ENCODE results near the gene PHF2.

Gene PHF2

DNA sequence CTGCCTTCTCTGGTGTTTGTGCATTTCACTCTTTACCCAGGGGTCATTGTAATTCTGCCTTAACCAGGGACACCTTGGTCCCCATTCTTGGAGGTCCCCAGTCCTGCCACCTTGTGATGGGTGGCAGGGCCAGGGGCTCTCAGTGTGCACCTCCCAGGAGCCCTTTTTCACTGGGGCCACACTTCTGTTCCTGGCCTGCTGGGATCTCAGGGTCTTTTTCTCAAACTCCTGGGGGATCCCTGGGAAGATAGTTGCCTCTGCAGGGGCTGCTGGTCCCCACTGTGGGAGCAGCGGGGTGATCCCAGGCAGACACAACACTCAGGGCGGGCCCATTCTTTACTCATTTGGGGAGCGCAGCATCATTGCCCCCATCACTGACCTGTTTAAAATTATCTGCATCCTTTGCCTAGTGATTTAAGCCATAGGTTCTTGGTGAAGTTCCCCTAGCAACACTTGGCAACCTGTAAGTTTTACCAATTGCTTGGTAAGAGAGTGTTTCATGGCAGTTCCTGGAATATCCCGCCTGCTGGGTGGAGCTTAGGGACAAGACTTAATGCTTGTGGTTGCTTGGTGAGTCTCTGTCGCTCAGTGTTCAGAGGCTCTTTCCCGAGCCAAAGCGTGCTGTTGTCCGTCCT lies 15.7 kb downstream of the PHF2 start:
- H3K27me3 ChIP-seq (ENCODE audit: low read depth, low read length), result no peaks in the 10 kb centered on the region
- no peak overlapping the region for H3K4me2 ChIP-seq (ENCODE audit: low read length)
- no peak overlapping the region for H3K4me3 ChIP-seq (ENCODE audit: low read length)
- peaks cover 46% of the 10 kb centered on the region for H3K79me2 ChIP-seq (ENCODE audit: low read length)
- no peak overlapping the region for H3K27ac ChIP-seq (ENCODE audit: low read length)
- H3K9ac ChIP-seq (ENCODE audit: low read length), result no peak overlapping the region
- H3K4me1 ChIP-seq (ENCODE audit: low read length), result no peaks in the 10 kb centered on the region
- H4K20me1 ChIP-seq (ENCODE audit: insufficient read depth, low read length), result peaks cover 66% of the 10 kb centered on the region
- TF ChIP-seq EZH2phosphoT487 (IDR thresholded peaks at IDR 0.05; ENCODE audit: low read depth), result no peak
- TF ChIP-seq, protein P1, sequence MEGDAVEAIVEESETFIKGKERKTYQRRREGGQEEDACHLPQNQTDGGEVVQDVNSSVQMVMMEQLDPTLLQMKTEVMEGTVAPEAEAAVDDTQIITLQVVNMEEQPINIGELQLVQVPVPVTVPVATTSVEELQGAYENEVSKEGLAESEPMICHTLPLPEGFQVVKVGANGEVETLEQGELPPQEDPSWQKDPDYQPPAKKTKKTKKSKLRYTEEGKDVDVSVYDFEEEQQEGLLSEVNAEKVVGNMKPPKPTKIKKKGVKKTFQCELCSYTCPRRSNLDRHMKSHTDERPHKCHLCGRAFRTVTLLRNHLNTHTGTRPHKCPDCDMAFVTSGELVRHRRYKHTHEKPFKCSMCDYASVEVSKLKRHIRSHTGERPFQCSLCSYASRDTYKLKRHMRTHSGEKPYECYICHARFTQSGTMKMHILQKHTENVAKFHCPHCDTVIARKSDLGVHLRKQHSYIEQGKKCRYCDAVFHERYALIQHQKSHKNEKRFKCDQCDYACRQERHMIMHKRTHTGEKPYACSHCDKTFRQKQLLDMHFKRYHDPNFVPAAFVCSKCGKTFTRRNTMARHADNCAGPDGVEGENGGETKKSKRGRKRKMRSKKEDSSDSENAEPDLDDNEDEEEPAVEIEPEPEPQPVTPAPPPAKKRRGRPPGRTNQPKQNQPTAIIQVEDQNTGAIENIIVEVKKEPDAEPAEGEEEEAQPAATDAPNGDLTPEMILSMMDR (IDR thresholded peaks at IDR 0.05; ENCODE audit: low read depth, low read length), result no peak
- H3K9me3 ChIP-seq (ENCODE audit: insufficient read depth, low read length), result no peaks in the 10 kb centered on the region
- H3K36me3 ChIP-seq (replicated peaks; ENCODE audit: low read depth, low read length), result no peaks in the 10 kb centered on the region
- H2AFZ ChIP-seq (ENCODE audit: low read depth, low read length), result no peak overlapping the region

DNA sequence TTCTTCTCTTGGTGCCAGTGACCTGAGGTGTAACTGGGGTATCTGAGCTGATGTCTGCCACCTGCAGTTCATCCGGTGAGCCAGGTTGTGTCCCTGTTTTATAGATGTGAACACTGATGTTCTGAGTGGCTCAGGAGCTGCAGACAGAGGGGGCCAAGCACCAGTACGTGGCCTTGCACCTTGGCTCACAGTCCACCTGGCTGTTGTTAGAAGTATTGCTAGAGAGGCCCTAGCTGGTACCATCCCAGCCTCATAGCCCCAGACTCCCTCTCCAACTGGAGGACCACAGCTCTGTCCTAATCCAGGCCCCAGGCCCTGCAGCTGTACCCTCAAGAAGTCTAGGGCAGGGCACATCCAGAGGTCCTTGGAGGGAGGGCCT lies 16.2 kb downstream of the PHF2 start:
- Histone ChIP-seq H2AFZ (ENCODE audit: low read depth, low read length) (no peak overlapping the region), H3K27ac (ENCODE audit: low read length) (no peak overlapping the region), H3K36me3 (replicated peaks; ENCODE audit: low read depth, low read length) (no peaks in the 10 kb centered on the region), H3K9ac (ENCODE audit: low read length) (no peak overlapping the region), H3K4me3 (ENCODE audit: low read length) (no peak overlapping the region), H3K79me2 (ENCODE audit: low read length) (peaks cover 42% of the 10 kb centered on the region), H3K9me3 (ENCODE audit: insufficient read depth, low read length) (no peaks in the 10 kb centered on the region), H3K4me1 (ENCODE audit: low read length) (no peaks in the 10 kb centered on the region), H3K27me3 (ENCODE audit: low read depth, low read length) (no peaks in the 10 kb centered on the region), H4K20me1 (ENCODE audit: insufficient read depth, low read length) (peaks cover 67% of the 10 kb centered on the region), H3K4me2 (ENCODE audit: low read length) (no peak overlapping the region)
- TF ChIP-seq EZH2phosphoT487 (IDR thresholded peaks at IDR 0.05; ENCODE audit: low read depth), result no peak
- TF ChIP-seq, protein P1 (IDR thresholded peaks at IDR 0.05; ENCODE audit: low read depth, low read length), result no peak

DNA sequence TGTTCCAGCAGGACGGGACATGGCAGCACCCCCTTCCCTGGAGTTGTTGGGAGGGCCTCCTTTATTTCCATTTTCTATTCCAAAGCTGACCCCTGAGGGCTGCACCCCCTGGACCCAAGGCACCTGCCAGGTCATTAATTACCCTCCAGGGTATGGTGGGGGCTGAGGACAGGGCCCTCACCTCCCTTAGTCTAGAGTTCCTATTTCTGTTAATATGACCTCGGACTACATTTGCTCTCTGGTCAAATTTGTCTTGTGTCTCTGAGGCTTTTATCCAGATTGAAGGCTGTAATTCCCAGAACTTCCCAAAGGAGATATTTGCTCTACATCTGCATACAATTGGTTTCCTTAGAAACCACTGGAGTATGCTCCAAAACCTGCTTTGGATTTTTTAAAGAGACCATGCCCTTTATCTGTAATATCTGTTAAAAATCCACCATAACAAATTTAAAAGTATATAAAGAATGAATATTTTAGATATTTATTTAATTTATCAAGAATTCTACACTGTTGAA lies 16.8 kb downstream of the PHF2 start:
- Histone ChIP-seq H3K36me3 (replicated peaks; ENCODE audit: low read depth, low read length) (no peaks in the 10 kb centered on the region), H3K79me2 (ENCODE audit: low read length) (peaks cover 41% of the 10 kb centered on the region), H3K27ac (ENCODE audit: low read length) (no peak overlapping the region), H4K20me1 (ENCODE audit: insufficient read depth, low read length) (peaks cover 67% of the 10 kb centered on the region), H3K4me2 (ENCODE audit: low read length) (no peak overlapping the region), H3K27me3 (ENCODE audit: low read depth, low read length) (no peaks in the 10 kb centered on the region), H2AFZ (ENCODE audit: low read depth, low read length) (no peak overlapping the region), H3K9ac (ENCODE audit: low read length) (no peak overlapping the region), H3K4me1 (ENCODE audit: low read length) (no peaks in the 10 kb centered on the region), H3K9me3 (ENCODE audit: insufficient read depth, low read length) (no peaks in the 10 kb centered on the region), H3K4me3 (ENCODE audit: low read length) (no peak overlapping the region)
- TF ChIP-seq EZH2phosphoT487 (IDR thresholded peaks at IDR 0.05; ENCODE audit: low read depth), result no peak

DNA sequence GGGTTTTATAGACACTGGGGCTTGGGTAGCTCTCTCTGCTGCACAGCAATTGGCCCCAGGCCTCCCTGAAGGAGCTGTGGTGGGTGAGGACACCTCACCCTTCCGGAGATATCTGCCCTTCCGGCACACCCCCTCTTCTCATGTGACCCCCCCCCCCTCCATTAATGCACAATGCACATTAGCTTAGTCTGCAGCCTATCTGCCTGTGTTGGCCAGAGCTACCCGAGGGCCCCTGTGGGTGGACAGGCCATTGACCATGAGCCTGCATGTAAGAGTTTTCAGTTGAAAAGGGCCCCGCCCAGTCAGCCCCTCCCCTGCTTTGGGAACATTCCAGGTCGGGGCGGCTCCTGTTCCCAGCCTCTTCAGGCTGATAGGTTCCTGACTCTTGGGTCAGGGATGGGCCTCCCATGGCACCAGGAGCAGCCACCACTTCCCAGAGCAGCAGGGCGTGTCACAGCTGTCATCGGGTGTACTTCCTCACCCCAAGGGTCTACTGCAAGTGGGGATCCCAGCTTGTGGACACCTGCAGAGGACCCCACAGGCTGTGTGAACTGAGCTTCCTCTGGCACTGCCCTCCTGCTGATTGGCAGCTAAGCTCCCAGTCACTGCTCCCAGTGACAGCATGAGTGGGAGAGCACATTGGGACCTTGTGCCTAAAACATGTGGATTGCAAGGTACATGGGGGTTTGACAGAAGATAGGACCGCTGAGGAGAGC lies 17.8 kb downstream of the PHF2 start:
- H3K79me2 ChIP-seq (ENCODE audit: low read length), result peaks cover 40% of the 10 kb centered on the region

More for the DNA sequence above, 17.8 kb downstream of the PHF2 start:
- H3K36me3 ChIP-seq (replicated peaks; ENCODE audit: low read depth, low read length), result no peaks in the 10 kb centered on the region
- no peaks in the 10 kb centered on the region for H3K4me1 ChIP-seq (ENCODE audit: low read length)
- H2AFZ ChIP-seq (ENCODE audit: low read depth, low read length), result no peak overlapping the region
- peaks cover 69% of the 10 kb centered on the region for H4K20me1 ChIP-seq (ENCODE audit: insufficient read depth, low read length)
- no peak overlapping the region for H3K4me2 ChIP-seq (ENCODE audit: low read length)
- no peak overlapping the region for H3K27ac ChIP-seq (ENCODE audit: low read length)
- no peak overlapping the region for H3K4me3 ChIP-seq (ENCODE audit: low read length)
- TF ChIP-seq EZH2phosphoT487 (IDR thresholded peaks at IDR 0.05; ENCODE audit: low read depth), result no peak
- TF ChIP-seq, protein P1 (IDR thresholded peaks at IDR 0.05; ENCODE audit: low read depth, low read length), result no peak
- H3K27me3 ChIP-seq (ENCODE audit: low read depth, low read length), result no peaks in the 10 kb centered on the region
- H3K9me3 ChIP-seq (ENCODE audit: insufficient read depth, low read length), result no peaks in the 10 kb centered on the region
- H3K9ac ChIP-seq (ENCODE audit: low read length), result no peak overlapping the region

Measured in OCI-LY3 (cell line).